Ishikawa (cell line): ENCODE results near the gene SS18L1.

Experiments used
- CEBPB ChIP-seq: IDR thresholded peaks from 2 replicates; pipeline ENCODE4 v1.6.1; 2012
- CREB1 ChIP-seq: IDR thresholded peaks from 2 replicates; pipeline ENCODE4 v1.6.1; 2012; ENCODE audit warnings: low read depth
- EGR1 ChIP-seq: IDR thresholded peaks from 2 replicates; pipeline ENCODE4 v1.6.1; 2012
- EP300 ChIP-seq: IDR thresholded peaks from 2 replicates; pipeline ENCODE4 v1.6.1; 2012; ENCODE audit warnings: borderline replicate concordance
- FOXM1 ChIP-seq: IDR thresholded peaks from 2 replicates; pipeline ENCODE4 v1.6.1; 2012; ENCODE audit warnings: low read depth, borderline replicate concordance
- MAX ChIP-seq: IDR thresholded peaks from 2 replicates; pipeline ENCODE4 v1.6.1; 2012
- NFIC ChIP-seq: IDR thresholded peaks from 2 replicates; pipeline ENCODE4 v1.6.1; 2012
- RAD21 ChIP-seq: IDR thresholded peaks from 2 replicates; pipeline ENCODE4 v1.6.1; 2012; ENCODE audit warnings: low read depth
- TAF1 ChIP-seq: IDR thresholded peaks from 2 replicates; pipeline ENCODE4 v1.6.1; 2012; ENCODE audit warnings: low read depth, mild to moderate bottlenecking
- TCF12 ChIP-seq: IDR thresholded peaks from 2 replicates; pipeline ENCODE4 v1.6.1; 2012; ENCODE audit warnings: low read depth
- TEAD4 ChIP-seq: IDR thresholded peaks from 2 replicates; pipeline ENCODE4 v1.6.1; 2012
- YY1 ChIP-seq: IDR thresholded peaks from 2 replicates; pipeline ENCODE4 v1.6.1; 2012; ENCODE audit warnings: low read depth
- ZBTB7A ChIP-seq: IDR thresholded peaks from 2 replicates; pipeline ENCODE4 v1.6.1; 2012; ENCODE audit warnings: low read depth
- TF ChIP-seq, protein P1 (sequence below): IDR thresholded peaks from 2 replicates; pipeline ENCODE4 v1.6.1; 2012
- TF ChIP-seq, protein P2 (sequence below): IDR thresholded peaks from 2 replicates; pipeline ENCODE4 v1.6.1; 2012; ENCODE audit warnings: low read depth, mild to moderate bottlenecking

SS18L1 gene

DNA sequence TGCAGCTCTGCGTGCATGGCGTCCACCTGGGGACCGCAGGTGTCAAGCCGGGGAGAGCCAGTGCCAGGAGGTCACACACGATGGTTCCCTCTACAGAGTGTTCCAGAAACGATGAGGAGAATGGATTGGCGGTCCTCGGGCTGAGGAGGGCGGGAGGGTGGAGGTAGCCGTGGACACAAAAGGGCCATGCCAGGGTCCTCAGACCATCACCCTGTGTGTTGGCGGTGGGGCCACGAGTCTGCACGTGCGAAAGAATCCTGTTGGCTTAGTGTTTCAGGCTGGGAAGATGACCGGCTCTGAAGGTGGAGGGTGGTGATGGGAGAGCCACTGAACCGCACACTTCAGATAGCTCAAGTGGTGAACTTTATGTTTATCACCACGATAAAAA is 62.8 kb downstream of the SS18L1 start:
- TF ChIP-seq EP300 (no peak), TEAD4 (no peak), CREB1 (no peak), YY1 (no peak), ZBTB7A (no peak), TAF1 (no peak), EGR1 (no peak), MAX (no peak), TCF12 (no peak), NFIC (no peak), RAD21 (no peak), FOXM1 (no peak), CEBPB (no peak)
- TF ChIP-seq, protein P1, sequence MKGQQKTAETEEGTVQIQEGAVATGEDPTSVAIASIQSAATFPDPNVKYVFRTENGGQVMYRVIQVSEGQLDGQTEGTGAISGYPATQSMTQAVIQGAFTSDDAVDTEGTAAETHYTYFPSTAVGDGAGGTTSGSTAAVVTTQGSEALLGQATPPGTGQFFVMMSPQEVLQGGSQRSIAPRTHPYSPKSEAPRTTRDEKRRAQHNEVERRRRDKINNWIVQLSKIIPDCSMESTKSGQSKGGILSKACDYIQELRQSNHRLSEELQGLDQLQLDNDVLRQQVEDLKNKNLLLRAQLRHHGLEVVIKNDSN, result no peak
- TF ChIP-seq, protein P2, sequence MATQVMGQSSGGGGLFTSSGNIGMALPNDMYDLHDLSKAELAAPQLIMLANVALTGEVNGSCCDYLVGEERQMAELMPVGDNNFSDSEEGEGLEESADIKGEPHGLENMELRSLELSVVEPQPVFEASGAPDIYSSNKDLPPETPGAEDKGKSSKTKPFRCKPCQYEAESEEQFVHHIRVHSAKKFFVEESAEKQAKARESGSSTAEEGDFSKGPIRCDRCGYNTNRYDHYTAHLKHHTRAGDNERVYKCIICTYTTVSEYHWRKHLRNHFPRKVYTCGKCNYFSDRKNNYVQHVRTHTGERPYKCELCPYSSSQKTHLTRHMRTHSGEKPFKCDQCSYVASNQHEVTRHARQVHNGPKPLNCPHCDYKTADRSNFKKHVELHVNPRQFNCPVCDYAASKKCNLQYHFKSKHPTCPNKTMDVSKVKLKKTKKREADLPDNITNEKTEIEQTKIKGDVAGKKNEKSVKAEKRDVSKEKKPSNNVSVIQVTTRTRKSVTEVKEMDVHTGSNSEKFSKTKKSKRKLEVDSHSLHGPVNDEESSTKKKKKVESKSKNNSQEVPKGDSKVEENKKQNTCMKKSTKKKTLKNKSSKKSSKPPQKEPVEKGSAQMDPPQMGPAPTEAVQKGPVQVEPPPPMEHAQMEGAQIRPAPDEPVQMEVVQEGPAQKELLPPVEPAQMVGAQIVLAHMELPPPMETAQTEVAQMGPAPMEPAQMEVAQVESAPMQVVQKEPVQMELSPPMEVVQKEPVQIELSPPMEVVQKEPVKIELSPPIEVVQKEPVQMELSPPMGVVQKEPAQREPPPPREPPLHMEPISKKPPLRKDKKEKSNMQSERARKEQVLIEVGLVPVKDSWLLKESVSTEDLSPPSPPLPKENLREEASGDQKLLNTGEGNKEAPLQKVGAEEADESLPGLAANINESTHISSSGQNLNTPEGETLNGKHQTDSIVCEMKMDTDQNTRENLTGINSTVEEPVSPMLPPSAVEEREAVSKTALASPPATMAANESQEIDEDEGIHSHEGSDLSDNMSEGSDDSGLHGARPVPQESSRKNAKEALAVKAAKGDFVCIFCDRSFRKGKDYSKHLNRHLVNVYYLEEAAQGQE, result no peak

- TF ChIP-seq MAX (no peak), EGR1 (no peak), CREB1 (no peak), RAD21 (no peak), CEBPB (no peak), FOXM1 (no peak), EP300 (no peak), YY1 (no peak), TCF12 (no peak), TEAD4 (no peak), NFIC (no peak), TAF1 (no peak), ZBTB7A (no peak)
- TF ChIP-seq, protein P1, result no peak
- TF ChIP-seq, protein P2, result no peak
Measured at GRCh38 chr20:62208061-62208794, 64.7 kb downstream of the SS18L1 start.

DNA sequence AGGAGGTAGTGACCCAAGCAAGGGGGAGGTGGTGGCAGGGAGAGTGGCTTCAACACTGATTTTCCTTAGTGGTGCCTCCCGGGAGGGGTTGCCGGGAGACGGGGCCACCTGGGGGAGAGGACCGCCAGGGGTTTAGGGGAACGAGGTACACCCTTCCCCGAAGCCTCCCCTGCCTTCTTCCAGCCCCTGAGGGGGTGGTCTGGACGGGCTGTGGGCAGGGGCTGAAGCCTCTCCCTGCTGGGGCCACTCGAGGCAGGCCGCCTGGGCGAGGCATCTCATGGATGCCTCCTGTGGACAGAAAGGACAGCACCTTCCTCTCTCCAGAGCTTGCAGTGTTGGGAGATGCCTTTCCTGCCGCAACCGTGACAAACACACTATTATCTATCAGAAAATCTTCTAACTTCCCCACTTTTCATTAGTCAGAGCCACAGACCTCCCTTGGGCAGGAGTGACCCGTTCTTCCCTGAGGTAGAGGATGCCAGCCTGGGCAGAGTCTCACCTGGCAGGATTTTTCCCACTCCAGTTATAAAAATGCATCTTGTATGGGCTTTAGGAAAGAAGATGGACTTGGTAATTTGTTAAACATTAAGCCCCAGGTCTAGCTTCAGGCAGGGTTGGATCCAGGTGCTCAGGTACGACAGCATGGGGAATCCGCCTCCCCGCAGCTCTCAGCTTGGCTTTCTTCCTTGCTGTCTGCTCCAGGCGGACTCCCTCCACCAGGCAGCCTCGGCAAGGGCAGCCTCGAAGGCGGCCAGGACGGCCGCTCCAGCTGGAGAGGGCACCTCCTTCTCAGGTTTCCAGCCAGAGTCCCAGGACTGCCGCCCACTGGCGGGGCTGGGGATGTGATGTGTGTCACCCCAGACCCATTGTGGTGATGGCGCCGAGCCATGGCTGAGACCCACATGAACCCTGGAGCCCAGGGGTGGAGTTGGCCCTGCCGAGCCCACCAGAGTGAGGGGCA is 65.5 kb downstream of the SS18L1 start:
- TF ChIP-seq ZBTB7A, result peak; percentile 27; the same call in 1 of the 2 replicates
- no peak for TF ChIP-seq CEBPB
- peak; percentile 46; the same call in 1 of the 2 replicates for TF ChIP-seq RAD21
- peak; percentile 56; the same call in 1 of the 2 replicates for TF ChIP-seq MAX

GRCh38 chr20:62209850-62210495 is 66.4 kb downstream of the SS18L1 start:
- TF ChIP-seq TAF1 (no peak), CEBPB (no peak), YY1 (no peak), RAD21 (no peak), NFIC (no peak), MAX (no peak), TCF12 (no peak), TEAD4 (no peak), FOXM1 (no peak), EP300 (no peak), ZBTB7A (no peak; the same call in 1 of the 2 replicates)
- TF ChIP-seq, protein P1, result no peak
